SJSA1 (cell line): ENCODE data around the gene TMEM244. TPM values are rescaled to one million over a fixed set of nuclear protein-coding genes. Genes with fewer than 3 reads are reported as not detected.

Source experiments
- DNase-seq, 2 experiments: peaks; one replicate each; pipeline ENCODE4 v3.0.0-alpha.2; 2015 to 2020; ENCODE audit warnings: low spot score in 2 of 2, low read depth in 1 of 2
- H3K27ac ChIP-seq: fragments of 250-450 bp; sonication (Bioruptor Pico); 2 replicates; pipeline ENCODE4 v1.5.1; 2020; ENCODE audit warnings: mild to moderate bottlenecking, moderate library complexity
- H3K27me3 ChIP-seq: fragments of 250-450 bp; sonication (Bioruptor Pico); replicated peaks from 2 replicates; pipeline ENCODE4 v1.5.1; 2020; ENCODE audit warnings: mild to moderate bottlenecking, moderate library complexity
- H3K36me3 ChIP-seq: fragments of 250-450 bp; sonication (Bioruptor Pico); 2 replicates; pipeline ENCODE4 v1.5.1; 2020; ENCODE audit warnings: mild to moderate bottlenecking
- H3K4me1 ChIP-seq: fragments of 250-450 bp; sonication (Bioruptor Pico); replicated peaks from 2 replicates; pipeline ENCODE4 v1.6.1; 2021; ENCODE audit warnings: mild to moderate bottlenecking
- H3K4me3 ChIP-seq: fragments of 250-450 bp; sonication (Bioruptor Pico); 2 replicates; pipeline ENCODE4 v1.5.1; 2020; ENCODE audit warnings: mild to moderate bottlenecking
- H3K9me3 ChIP-seq: fragments of 250-450 bp; sonication (Bioruptor Pico); replicated peaks from 2 replicates; pipeline ENCODE4 v1.5.1; 2020; ENCODE audit warnings: mild to moderate bottlenecking
- total RNA-seq: library from RNA; depleted of rRNA; stranded (reverse); fragments of >200 nt; shearing (Covaris generic); gene quantifications from 2 replicates; pipeline ENCODE4 v1.2.3, GENCODE V29; 2014; rRNA removed

Gene TMEM244
- total RNA-seq, 1 experiment from 2014 or later = not detected

GRCh38 chr6:129785047-129785755, 75.9 kb downstream of the TMEM244 start:
- peaks cover 11% of the 10 kb centered on the region; the same call in 1 of the 2 replicates for H3K4me1 ChIP-seq
- DNase-seq = no peak
- no peak overlapping the region for H3K27ac ChIP-seq
- H3K36me3 ChIP-seq = no peaks in the 10 kb centered on the region
- no peak overlapping the region for H3K4me3 ChIP-seq
- H3K9me3 ChIP-seq = no peaks in the 10 kb centered on the region
- H3K27me3 ChIP-seq = no peaks in the 10 kb centered on the region

Other genes with a start within 250 kb of the TMEM244 start
- 32.0 and 34.5 TPM in 2 replicates for gene ARHGAP18, start 151.1 kb downstream of the TMEM244 start, total RNA-seq
- gene L3MBTL3, start 157.3 kb upstream of the TMEM244 start, total RNA-seq = 12.3 and 24.7 TPM in 2 replicates